Measurements from ENCODE around the gene PHACTR3. TPM values are rescaled to one million over a fixed set of nuclear protein-coding genes. Genes with fewer than 3 reads are reported as not detected.

Gene PHACTR3
- total RNA-seq, 2 donors from 2014 or later = not detected

DNA sequence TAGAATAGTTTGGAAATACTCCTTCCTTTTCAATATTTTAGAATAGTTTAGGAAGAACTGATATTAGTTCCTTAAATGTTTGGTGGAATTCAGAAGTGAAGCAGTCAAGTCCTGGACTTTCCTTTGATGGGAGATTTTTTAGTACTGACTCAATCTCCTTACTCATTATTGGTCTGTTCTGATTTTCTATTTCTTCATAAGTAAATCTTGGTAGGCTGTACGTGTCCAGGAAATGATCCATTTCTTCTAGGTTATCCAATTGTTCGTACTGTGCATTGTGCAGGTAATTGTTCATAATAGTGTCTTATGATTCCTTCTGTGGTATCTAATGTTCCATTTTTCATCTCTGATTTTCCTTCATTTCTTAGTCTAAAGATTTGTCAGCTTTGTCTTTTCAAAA, 190.2 kb downstream of the PHACTR3 start:
- Histone ChIP-seq H3K27ac (no peak overlapping the region), H3K36me3 (no peaks in the 10 kb centered on the region), H3K9me3 (peaks cover 7% of the 10 kb centered on the region), H3K4me1 (ENCODE audit: control insufficient read depth in 1 of 2, low read depth in 2 of 2) (no peaks in the 10 kb centered on the region), H3K27me3 (replicated peaks; ENCODE audit: insufficient read depth) (no peaks in the 10 kb centered on the region), H3K4me3 (no peak overlapping the region)
- TF ChIP-seq CTCF (IDR thresholded peaks at IDR 0.05) = no peak
- ATAC-seq (ENCODE audit: insufficient number of reproducible peaks, low FRiP score, low read depth) (no peak), DNase-seq (ENCODE audit: low spot score) (no peak)

GRCh38 chr20:59800309-59800708, 196.0 kb downstream of the PHACTR3 start:
- no peak for TF ChIP-seq CTCF (IDR thresholded peaks at IDR 0.05)
- Histone ChIP-seq H3K27me3 (replicated peaks; ENCODE audit: insufficient read depth) (no peaks in the 10 kb centered on the region), H3K36me3 (no peaks in the 10 kb centered on the region), H3K27ac (no peak overlapping the region), H3K9me3 (peaks cover 8% of the 10 kb centered on the region), H3K4me3 (no peak overlapping the region), H3K4me1 (ENCODE audit: control insufficient read depth in 1 of 2, low read depth in 2 of 2) (no peaks in the 10 kb centered on the region)
- ATAC-seq (ENCODE audit: insufficient number of reproducible peaks, low FRiP score, low read depth) = no peak
- no peak for DNase-seq (ENCODE audit: low spot score)

DNA sequence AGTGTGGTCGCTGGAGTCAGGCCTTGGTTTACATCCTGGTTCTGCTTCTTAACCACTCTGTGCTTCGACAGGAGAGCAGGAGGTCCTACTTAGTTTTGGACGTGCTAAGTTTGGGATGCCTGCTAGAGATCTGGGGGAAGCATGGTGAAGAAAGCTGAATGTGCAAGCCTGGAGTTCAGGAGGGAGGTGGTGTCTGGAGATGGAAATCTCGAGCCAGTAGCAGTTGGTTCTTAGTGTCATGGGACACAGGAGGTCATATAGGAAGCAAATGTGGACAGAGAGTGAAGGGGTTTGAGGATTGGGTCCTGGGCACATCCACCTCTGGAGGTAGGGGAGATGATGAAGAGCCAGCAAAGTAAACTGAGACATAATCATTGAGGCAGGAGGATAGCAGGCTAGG, 197.7 kb downstream of the PHACTR3 start:
- Histone ChIP-seq H3K9me3 (peaks cover 5% of the 10 kb centered on the region), H3K27me3 (replicated peaks; ENCODE audit: insufficient read depth) (no peaks in the 10 kb centered on the region), H3K4me3 (no peak overlapping the region), H3K27ac (no peak overlapping the region), H3K4me1 (ENCODE audit: control insufficient read depth in 1 of 2, low read depth in 2 of 2) (no peaks in the 10 kb centered on the region), H3K36me3 (no peaks in the 10 kb centered on the region)
- no peak for TF ChIP-seq CTCF (IDR thresholded peaks at IDR 0.05)
- ATAC-seq (ENCODE audit: insufficient number of reproducible peaks, low FRiP score, low read depth) (no peak), DNase-seq (ENCODE audit: low spot score) (no peak)

- H3K4me1 ChIP-seq (ENCODE audit: control insufficient read depth in 1 of 2, low read depth in 2 of 2) = no peaks in the 10 kb centered on the region
- peaks cover 5% of the 10 kb centered on the region for H3K9me3 ChIP-seq
- no peak overlapping the region for H3K27ac ChIP-seq
- no peaks in the 10 kb centered on the region for H3K36me3 ChIP-seq
- no peak for ATAC-seq (ENCODE audit: insufficient number of reproducible peaks, low FRiP score, low read depth)
- H3K4me3 ChIP-seq = no peak overlapping the region
- no peak for TF ChIP-seq CTCF (IDR thresholded peaks at IDR 0.05)
- no peaks in the 10 kb centered on the region for H3K27me3 ChIP-seq (replicated peaks; ENCODE audit: insufficient read depth)
- no peak for DNase-seq (ENCODE audit: low spot score)
Measured at GRCh38 chr20:59802471-59803221, 198.3 kb downstream of the PHACTR3 start.

DNA sequence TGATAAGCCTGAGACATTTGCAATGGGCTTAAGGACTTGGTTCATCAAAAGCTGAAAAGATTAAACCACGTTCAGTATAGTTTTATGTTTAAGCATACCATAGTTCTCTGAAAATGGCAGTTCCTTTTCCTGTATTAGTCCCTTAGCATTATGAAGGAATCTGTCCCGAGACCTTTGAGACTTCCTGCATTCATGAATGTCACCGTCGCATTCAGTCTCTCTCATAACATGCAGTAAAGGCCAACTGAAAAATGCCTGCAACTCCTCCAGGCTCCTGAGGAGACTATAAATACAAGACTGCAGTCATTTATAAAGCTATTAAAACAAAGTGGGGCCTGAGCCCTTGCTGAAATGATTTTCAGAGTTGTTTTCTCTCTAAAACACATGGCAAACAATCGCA, 200.0 kb downstream of the PHACTR3 start:
- TF ChIP-seq CTCF (IDR thresholded peaks at IDR 0.05) = no peak
- DNase-seq (ENCODE audit: low spot score) (no peak), ATAC-seq (ENCODE audit: insufficient number of reproducible peaks, low FRiP score, low read depth) (no peak)
- H3K4me1 ChIP-seq (ENCODE audit: control insufficient read depth in 1 of 2, low read depth in 2 of 2) = no peaks in the 10 kb centered on the region
- H3K9me3 ChIP-seq = peaks cover 5% of the 10 kb centered on the region
- no peak overlapping the region for H3K4me3 ChIP-seq
- no peaks in the 10 kb centered on the region for H3K36me3 ChIP-seq
- no peaks in the 10 kb centered on the region for H3K27me3 ChIP-seq (replicated peaks; ENCODE audit: insufficient read depth)
- no peak overlapping the region for H3K27ac ChIP-seq
